SU-DHL-6 (cell line): ENCODE data around the gene KCNN3.

ENCODE experiments used
- EZH2phosphoT487 ChIP-seq: fragments of 200-600 bp; sonication (generic), shearing (Covaris generic); conservative IDR thresholded peaks from 2 replicates; pipeline ENCODE4 v1.6.1; 2018; ENCODE audit warnings: mild to moderate bottlenecking, antibody characterized with exemption, low read length, moderate library complexity, mixed read lengths
- TF ChIP-seq, protein P1 (sequence below): fragments of 200-600 bp; sonication (generic); IDR thresholded peaks from one replicate; pipeline ENCODE4 v1.5.1; 2017; ENCODE audit warnings: antibody characterized with exemption, mild to moderate bottlenecking, low read length, moderate library complexity; ENCODE audit not compliant: insufficient read depth, poor library complexity, severe bottlenecking

DNA sequence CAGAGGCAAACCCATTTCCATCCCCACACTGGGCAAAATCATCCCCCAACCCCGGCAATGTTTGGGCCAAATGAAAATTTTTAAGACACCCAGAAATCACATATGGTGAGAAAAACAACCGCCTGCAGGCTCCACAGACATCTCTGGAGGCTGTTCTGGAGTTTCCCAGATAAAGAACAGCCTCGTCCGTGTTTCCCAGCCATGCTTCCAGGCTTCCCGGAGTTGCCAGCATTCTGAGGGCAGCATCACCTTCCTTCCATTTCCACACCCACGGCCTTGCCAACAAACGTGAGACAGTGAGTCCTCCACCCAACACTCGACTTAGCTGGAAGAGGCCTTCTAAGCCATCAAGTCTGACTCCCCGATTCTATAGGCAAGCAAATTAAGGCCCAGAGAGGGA, 36.9 kb downstream of the KCNN3 start:
- TF ChIP-seq, protein P1, sequence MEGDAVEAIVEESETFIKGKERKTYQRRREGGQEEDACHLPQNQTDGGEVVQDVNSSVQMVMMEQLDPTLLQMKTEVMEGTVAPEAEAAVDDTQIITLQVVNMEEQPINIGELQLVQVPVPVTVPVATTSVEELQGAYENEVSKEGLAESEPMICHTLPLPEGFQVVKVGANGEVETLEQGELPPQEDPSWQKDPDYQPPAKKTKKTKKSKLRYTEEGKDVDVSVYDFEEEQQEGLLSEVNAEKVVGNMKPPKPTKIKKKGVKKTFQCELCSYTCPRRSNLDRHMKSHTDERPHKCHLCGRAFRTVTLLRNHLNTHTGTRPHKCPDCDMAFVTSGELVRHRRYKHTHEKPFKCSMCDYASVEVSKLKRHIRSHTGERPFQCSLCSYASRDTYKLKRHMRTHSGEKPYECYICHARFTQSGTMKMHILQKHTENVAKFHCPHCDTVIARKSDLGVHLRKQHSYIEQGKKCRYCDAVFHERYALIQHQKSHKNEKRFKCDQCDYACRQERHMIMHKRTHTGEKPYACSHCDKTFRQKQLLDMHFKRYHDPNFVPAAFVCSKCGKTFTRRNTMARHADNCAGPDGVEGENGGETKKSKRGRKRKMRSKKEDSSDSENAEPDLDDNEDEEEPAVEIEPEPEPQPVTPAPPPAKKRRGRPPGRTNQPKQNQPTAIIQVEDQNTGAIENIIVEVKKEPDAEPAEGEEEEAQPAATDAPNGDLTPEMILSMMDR = no peak
- no peak for TF ChIP-seq EZH2phosphoT487
